HCT116 (cell line): ENCODE results near the gene MYADM. TPM values are rescaled to one million over a fixed set of nuclear protein-coding genes. Genes with fewer than 3 reads are reported as not detected.

Source experiments
- ATAC-seq: fragments of 200-7000 bp; cut with Tn5 transposase; 2 replicates; pipeline ENCODE4 v1.9.1; 2020; ENCODE audit warnings: mild to moderate bottlenecking, moderate library complexity
- BruUV-seq: library from RNA; stranded (reverse); fragments of 400-500 nt; replicated peaks from 2 replicates; lab custom pipeline; 2021; lab: Mats Ljungman, UMichigan
- CTCF ChIA-PET: fragments of 300-600 bp; sonication (Branson Sonifier 250); formaldehyde crosslinking; loops from one replicate; lab custom pipeline; 2021; ENCODE audit warnings: antibody characterized with exemption; lab: Charles Lee
- POLR2A ChIA-PET: fragments of 300-600, 350-600 bp; sonication (Branson Sonifier 250); formaldehyde crosslinking; loops from one replicate; lab custom pipeline; 2021; ENCODE audit warnings: antibody characterized with exemption; lab: Charles Lee
- RAD21 ChIA-PET, 2 experiments: fragments of 300-600 bp; sonication (Branson Sonifier 250); formaldehyde crosslinking; loops; one replicate each; lab custom pipeline; 2023; ENCODE audit warnings: low total read pairs in 2 of 2; ENCODE audit not compliant: uncharacterized antibody in 2 of 2, unreplicated experiment in 2 of 2, low non-redundant PET in 1 of 2; lab: Charles Lee
- DNase-seq: peaks from one replicate; pipeline ENCODE4 v3.0.0-alpha.2; 2010; ENCODE audit warnings: low read depth, low spot score
- H2AFZ ChIP-seq: fragments of 200-600 bp; shearing (Covaris generic), sonication (generic); 2 replicates; pipeline ENCODE4 v1.6.1; 2017; ENCODE audit warnings: low read depth, mixed run types, mixed read lengths, antibody characterized with exemption, low read length; ENCODE audit not compliant: poor library complexity, severe bottlenecking
- H3K27ac ChIP-seq: 2 replicates; pipeline ENCODE4 v1.5.1; 2012; ENCODE audit warnings: low read depth, low read length
- H3K27me3 ChIP-seq: fragments of 200-600 bp; sonication (generic); 2 replicates; pipeline ENCODE4 v1.6.1; 2016; ENCODE audit warnings: mixed run types, low read length, mixed read lengths; ENCODE audit not compliant: insufficient read depth
- H3K36me3 ChIP-seq, 2 experiments: fragments of 200-500 bp in 1 of 2; fragments of 200-600 bp in 1 of 2; sonication (Bioruptor generic) in 1 of 2; sonication (generic) in 1 of 2; 2 replicates each; pipeline versions ENCODE4 v1.5.1 to v1.6.1; 2014 to 2016; ENCODE audit warnings: low read length in 2 of 2, inconsistent platforms in 1 of 2, mixed read lengths in 1 of 2, mixed run types in 1 of 2; ENCODE audit not compliant: insufficient read depth in 2 of 2, control insufficient read depth in 1 of 2
- H3K4me1 ChIP-seq, 2 experiments: fragments of 200-600 bp in 1 of 2; sonication (generic) in 1 of 2; 2 replicates each; pipeline versions ENCODE4 v1.5.1 to v1.6.1; 2012 to 2017; ENCODE audit warnings: low read length in 2 of 2, inconsistent platforms in 1 of 2, mild to moderate bottlenecking in 1 of 2, mixed read lengths in 1 of 2, mixed run types in 1 of 2, moderate library complexity in 1 of 2; ENCODE audit not compliant: insufficient read depth in 2 of 2, control insufficient read depth in 1 of 2
- H3K4me2 ChIP-seq: fragments of 200-600 bp; sonication (generic); 2 replicates; pipeline ENCODE4 v1.6.1; 2017; ENCODE audit warnings: mixed run types, low read length, mixed read lengths
- H3K4me3 ChIP-seq, 2 experiments: fragments of 200-600 bp in 1 of 2; sonication (generic) in 1 of 2; replicated peaks in 1 of 2; 2 replicates each; pipeline ENCODE4 v1.5.1; 2011 to 2016; ENCODE audit warnings: low read length in 2 of 2, control low read depth in 1 of 2, low read depth in 1 of 2, mild to moderate bottlenecking in 1 of 2, mixed read lengths in 1 of 2, mixed run types in 1 of 2
- H3K79me2 ChIP-seq: fragments of 200-600 bp; sonication (generic); 2 replicates; pipeline ENCODE4 v1.6.1; 2017; ENCODE audit warnings: mild to moderate bottlenecking, mixed run types, low read length, moderate library complexity, mixed read lengths; ENCODE audit not compliant: insufficient read depth
- H3K9ac ChIP-seq: fragments of 200-600 bp; sonication (generic); 2 replicates; pipeline ENCODE4 v1.6.1; 2016; ENCODE audit warnings: low read length, mixed read lengths
- H3K9me2 ChIP-seq: fragments of 200-600 bp; sonication (generic), shearing (Covaris generic); 2 replicates; pipeline ENCODE4 v1.6.1; 2017; ENCODE audit warnings: mixed run types, mild to moderate bottlenecking, moderate library complexity; ENCODE audit not compliant: insufficient read depth
- H3K9me3 ChIP-seq, 2 experiments: fragments of 200-500 bp in 1 of 2; fragments of 200-600 bp in 1 of 2; sonication (Bioruptor generic) in 1 of 2; sonication (generic) in 1 of 2; 2 replicates each; pipeline ENCODE4 v1.6.1; 2014 to 2017; ENCODE audit warnings: low read length in 2 of 2, mixed read lengths in 2 of 2, inconsistent platforms in 1 of 2, low read depth in 1 of 2, mild to moderate bottlenecking in 1 of 2, mixed run types in 1 of 2, moderate library complexity in 1 of 2; ENCODE audit not compliant: control insufficient read depth in 1 of 2, insufficient read depth in 1 of 2
- H4K20me1 ChIP-seq: fragments of 200-600 bp; sonication (generic), shearing (Covaris generic); 2 replicates; pipeline ENCODE4 v1.6.1; 2017; ENCODE audit warnings: mixed run types, mild to moderate bottlenecking, moderate library complexity; ENCODE audit not compliant: insufficient read depth
- CBX3 ChIP-seq: IDR thresholded peaks from 2 replicates; pipeline ENCODE4 v1.6.1; 2012; ENCODE audit warnings: low read depth
- CEBPB ChIP-seq: IDR thresholded peaks from 2 replicates; pipeline ENCODE4 v1.6.1; 2012; ENCODE audit warnings: low read depth
- EGR1 ChIP-seq: IDR thresholded peaks from 2 replicates; pipeline ENCODE4 v1.6.1; 2012; ENCODE audit warnings: low read depth
- ELF1 ChIP-seq: IDR thresholded peaks from 2 replicates; pipeline ENCODE4 v1.6.1; 2012; ENCODE audit warnings: low read depth, borderline replicate concordance
- EZH2 ChIP-seq: fragments of 200-600 bp; sonication (generic); IDR thresholded peaks from 2 replicates; pipeline ENCODE4 v1.6.1; 2017; ENCODE audit warnings: antibody characterized with exemption, mixed run types
- FOSL1 ChIP-seq: IDR thresholded peaks from 2 replicates; pipeline ENCODE4 v1.6.1; 2012; ENCODE audit warnings: low read depth
- JUND ChIP-seq: IDR thresholded peaks from 2 replicates; pipeline ENCODE4 v1.6.1; 2012
- POLR2AphosphoS5 ChIP-seq: IDR thresholded peaks from 2 replicates; pipeline ENCODE4 v1.6.1; 2011; ENCODE audit warnings: mild to moderate bottlenecking, low read depth, low read length, moderate library complexity
- RAD21 ChIP-seq: IDR thresholded peaks from 2 replicates; pipeline ENCODE4 v1.6.1; 2012; ENCODE audit warnings: low read depth, mild to moderate bottlenecking
- SIN3A ChIP-seq: IDR thresholded peaks from 2 replicates; pipeline ENCODE4 v1.6.1; 2012; ENCODE audit warnings: low read depth
- SRF ChIP-seq: IDR thresholded peaks from 2 replicates; pipeline ENCODE4 v1.6.1; 2012; ENCODE audit warnings: low read depth
- TCF7L2 ChIP-seq: IDR thresholded peaks from 2 replicates; pipeline ENCODE4 v1.7.0; 2011; ENCODE audit warnings: borderline replicate concordance, inconsistent platforms; ENCODE audit not compliant: insufficient read depth, insufficient read length; ENCODE audit errors: extremely low read depth
- YY1 ChIP-seq: IDR thresholded peaks from 2 replicates; pipeline ENCODE4 v1.6.1; 2011; ENCODE audit warnings: low read length, low read depth, moderate library complexity, mild to moderate bottlenecking; ENCODE audit not compliant: insufficient replicate concordance; ENCODE audit errors: extremely low read depth
- ZFX ChIP-seq: fragments of 450-650 bp; IDR thresholded peaks from 2 replicates; pipeline ENCODE4 v1.6.1; 2017
- ZNF274 ChIP-seq: fragments of 200-500 bp; sonication (Bioruptor generic); IDR thresholded peaks from 2 replicates; pipeline ENCODE4 v1.6.1; 2014; ENCODE audit warnings: mild to moderate bottlenecking, low read depth, low read length, inconsistent platforms
- intact Hi-C: fragments of 100-400 bp; cut with micrococcal nuclease; formaldehyde crosslinking; loops from 2 replicates; pipeline ENCODE4 v1.10.0; 2022
- total RNA-seq: library from RNA; stranded (reverse); gene quantifications from one replicate; pipeline ENCODE4 v1.2.1, GENCODE V29; 2021; ENCODE audit not compliant: unreplicated experiment
- TF ChIP-seq, protein P1 (sequence below), 3 experiments: fragments of 200-600 bp in 1 of 3; sonication (generic) in 1 of 3; IDR thresholded peaks in 2 of 3; conservative IDR thresholded peaks in 1 of 3; 2 replicates each; pipeline ENCODE4 v1.5.1; 2012 to 2017; ENCODE audit warnings: low read depth in 2 of 3, low read length in 2 of 3, antibody characterized with exemption in 1 of 3, borderline replicate concordance in 1 of 3, control low read depth in 1 of 3, mild to moderate bottlenecking in 1 of 3, mixed read lengths in 1 of 3, mixed run types in 1 of 3, moderate library complexity in 1 of 3; ENCODE audit not compliant: insufficient read depth in 1 of 3
- TF ChIP-seq, protein P2 (sequence below): IDR thresholded peaks from 2 replicates; pipeline ENCODE4 v1.6.1; 2012
- TF ChIP-seq, protein P3 (sequence below): IDR thresholded peaks from 2 replicates; pipeline ENCODE4 v1.6.1; 2012
- TF ChIP-seq, protein P4 (sequence below): IDR thresholded peaks from 2 replicates; pipeline ENCODE4 v1.6.1; 2011; ENCODE audit warnings: mild to moderate bottlenecking, low read length, moderate library complexity; ENCODE audit not compliant: insufficient replicate concordance; ENCODE audit errors: extremely low read depth
- TF ChIP-seq, protein P5 (sequence below): IDR thresholded peaks from 2 replicates; pipeline ENCODE4 v1.6.1; 2012; ENCODE audit warnings: low read depth

MYADM gene
- total RNA-seq, 1 experiment from 2014 or later: 79.6 TPM

DNA sequence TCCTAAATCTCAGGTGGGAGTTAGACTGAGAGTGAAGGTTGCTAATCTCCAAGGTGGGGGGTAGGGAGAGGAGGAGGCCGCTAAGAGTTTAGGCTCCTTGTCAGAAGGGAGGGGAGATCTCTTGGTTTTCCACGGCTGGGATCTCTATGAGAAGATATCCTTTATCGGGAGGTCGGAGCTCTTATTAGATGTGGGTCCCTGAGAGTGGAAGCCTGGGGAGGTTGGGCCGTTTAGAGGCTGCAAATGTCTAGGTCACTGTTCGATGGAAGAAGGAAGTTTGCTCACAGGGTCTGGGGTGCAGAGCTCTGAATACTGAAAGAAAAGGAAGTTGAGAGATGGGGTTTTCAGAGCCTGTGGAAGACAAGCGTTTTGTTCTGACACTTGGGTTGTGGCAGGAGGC is 3.8 kb downstream of the MYADM start:
- POLR2A ChIA-PET: no interaction called here
- no TSS peak for BruUV-seq
- Histone ChIP-seq H3K4me1 (peaks cover 0 to 23% of the 10 kb centered on the region in 2 experiments; a peak in 3 of 4 replicates), H3K4me3 (no peak overlapping the region), H3K36me3 (peaks cover 20 to 21% of the 10 kb centered on the region in 2 experiments), H2AFZ (no peak overlapping the region)
- intact Hi-C loops: no loop called here
- CTCF ChIA-PET: no interaction called here
- TF ChIP-seq FOSL1 (no peak), EGR1 (no peak), TCF7L2 (no peak), CEBPB (no peak), EZH2 (no peak), POLR2AphosphoS5 (no peak), JUND (no peak), RAD21 (no peak), ELF1 (no peak), SIN3A (no peak), YY1 (no peak), ZNF274 (no peak), ZFX (no peak), SRF (no peak), CBX3 (no peak)
- TF ChIP-seq, protein P1, sequence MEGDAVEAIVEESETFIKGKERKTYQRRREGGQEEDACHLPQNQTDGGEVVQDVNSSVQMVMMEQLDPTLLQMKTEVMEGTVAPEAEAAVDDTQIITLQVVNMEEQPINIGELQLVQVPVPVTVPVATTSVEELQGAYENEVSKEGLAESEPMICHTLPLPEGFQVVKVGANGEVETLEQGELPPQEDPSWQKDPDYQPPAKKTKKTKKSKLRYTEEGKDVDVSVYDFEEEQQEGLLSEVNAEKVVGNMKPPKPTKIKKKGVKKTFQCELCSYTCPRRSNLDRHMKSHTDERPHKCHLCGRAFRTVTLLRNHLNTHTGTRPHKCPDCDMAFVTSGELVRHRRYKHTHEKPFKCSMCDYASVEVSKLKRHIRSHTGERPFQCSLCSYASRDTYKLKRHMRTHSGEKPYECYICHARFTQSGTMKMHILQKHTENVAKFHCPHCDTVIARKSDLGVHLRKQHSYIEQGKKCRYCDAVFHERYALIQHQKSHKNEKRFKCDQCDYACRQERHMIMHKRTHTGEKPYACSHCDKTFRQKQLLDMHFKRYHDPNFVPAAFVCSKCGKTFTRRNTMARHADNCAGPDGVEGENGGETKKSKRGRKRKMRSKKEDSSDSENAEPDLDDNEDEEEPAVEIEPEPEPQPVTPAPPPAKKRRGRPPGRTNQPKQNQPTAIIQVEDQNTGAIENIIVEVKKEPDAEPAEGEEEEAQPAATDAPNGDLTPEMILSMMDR (IDR thresholded peaks at IDR 0.05 in 2 of 3, conservative IDR thresholded peaks at IDR 0.05 in 1 of 3; ENCODE audit: borderline replicate concordance in 1 of 3, insufficient read depth in 1 of 3, low read depth in 2 of 3, low read length in 2 of 3): no peak
- TF ChIP-seq, protein P2, sequence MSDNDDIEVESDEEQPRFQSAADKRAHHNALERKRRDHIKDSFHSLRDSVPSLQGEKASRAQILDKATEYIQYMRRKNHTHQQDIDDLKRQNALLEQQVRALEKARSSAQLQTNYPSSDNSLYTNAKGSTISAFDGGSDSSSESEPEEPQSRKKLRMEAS: no peak
- TF ChIP-seq, protein P3, sequence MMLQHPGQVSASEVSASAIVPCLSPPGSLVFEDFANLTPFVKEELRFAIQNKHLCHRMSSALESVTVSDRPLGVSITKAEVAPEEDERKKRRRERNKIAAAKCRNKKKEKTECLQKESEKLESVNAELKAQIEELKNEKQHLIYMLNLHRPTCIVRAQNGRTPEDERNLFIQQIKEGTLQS: no peak
- TF ChIP-seq, protein P4, sequence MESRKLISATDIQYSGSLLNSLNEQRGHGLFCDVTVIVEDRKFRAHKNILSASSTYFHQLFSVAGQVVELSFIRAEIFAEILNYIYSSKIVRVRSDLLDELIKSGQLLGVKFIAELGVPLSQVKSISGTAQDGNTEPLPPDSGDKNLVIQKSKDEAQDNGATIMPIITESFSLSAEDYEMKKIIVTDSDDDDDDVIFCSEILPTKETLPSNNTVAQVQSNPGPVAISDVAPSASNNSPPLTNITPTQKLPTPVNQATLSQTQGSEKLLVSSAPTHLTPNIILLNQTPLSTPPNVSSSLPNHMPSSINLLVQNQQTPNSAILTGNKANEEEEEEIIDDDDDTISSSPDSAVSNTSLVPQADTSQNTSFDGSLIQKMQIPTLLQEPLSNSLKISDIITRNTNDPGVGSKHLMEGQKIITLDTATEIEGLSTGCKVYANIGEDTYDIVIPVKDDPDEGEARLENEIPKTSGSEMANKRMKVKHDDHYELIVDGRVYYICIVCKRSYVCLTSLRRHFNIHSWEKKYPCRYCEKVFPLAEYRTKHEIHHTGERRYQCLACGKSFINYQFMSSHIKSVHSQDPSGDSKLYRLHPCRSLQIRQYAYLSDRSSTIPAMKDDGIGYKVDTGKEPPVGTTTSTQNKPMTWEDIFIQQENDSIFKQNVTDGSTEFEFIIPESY: no peak
- TF ChIP-seq, protein P5, sequence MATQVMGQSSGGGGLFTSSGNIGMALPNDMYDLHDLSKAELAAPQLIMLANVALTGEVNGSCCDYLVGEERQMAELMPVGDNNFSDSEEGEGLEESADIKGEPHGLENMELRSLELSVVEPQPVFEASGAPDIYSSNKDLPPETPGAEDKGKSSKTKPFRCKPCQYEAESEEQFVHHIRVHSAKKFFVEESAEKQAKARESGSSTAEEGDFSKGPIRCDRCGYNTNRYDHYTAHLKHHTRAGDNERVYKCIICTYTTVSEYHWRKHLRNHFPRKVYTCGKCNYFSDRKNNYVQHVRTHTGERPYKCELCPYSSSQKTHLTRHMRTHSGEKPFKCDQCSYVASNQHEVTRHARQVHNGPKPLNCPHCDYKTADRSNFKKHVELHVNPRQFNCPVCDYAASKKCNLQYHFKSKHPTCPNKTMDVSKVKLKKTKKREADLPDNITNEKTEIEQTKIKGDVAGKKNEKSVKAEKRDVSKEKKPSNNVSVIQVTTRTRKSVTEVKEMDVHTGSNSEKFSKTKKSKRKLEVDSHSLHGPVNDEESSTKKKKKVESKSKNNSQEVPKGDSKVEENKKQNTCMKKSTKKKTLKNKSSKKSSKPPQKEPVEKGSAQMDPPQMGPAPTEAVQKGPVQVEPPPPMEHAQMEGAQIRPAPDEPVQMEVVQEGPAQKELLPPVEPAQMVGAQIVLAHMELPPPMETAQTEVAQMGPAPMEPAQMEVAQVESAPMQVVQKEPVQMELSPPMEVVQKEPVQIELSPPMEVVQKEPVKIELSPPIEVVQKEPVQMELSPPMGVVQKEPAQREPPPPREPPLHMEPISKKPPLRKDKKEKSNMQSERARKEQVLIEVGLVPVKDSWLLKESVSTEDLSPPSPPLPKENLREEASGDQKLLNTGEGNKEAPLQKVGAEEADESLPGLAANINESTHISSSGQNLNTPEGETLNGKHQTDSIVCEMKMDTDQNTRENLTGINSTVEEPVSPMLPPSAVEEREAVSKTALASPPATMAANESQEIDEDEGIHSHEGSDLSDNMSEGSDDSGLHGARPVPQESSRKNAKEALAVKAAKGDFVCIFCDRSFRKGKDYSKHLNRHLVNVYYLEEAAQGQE: no peak
- TF ChIP-seq, all 23 proteins: peak for 0
- Histone ChIP-seq H3K4me2 (no peak overlapping the region), H3K9me2 (no peaks in the 10 kb centered on the region), H3K27ac (no peak overlapping the region), H4K20me1 (no peaks in the 10 kb centered on the region), H3K27me3 (no peaks in the 10 kb centered on the region), H3K9me3 (no peaks in the 10 kb centered on the region), H3K79me2 (peaks cover 41% of the 10 kb centered on the region), H3K9ac (no peak overlapping the region)
- RAD21 ChIA-PET: interaction anchor here in 1 of 2 experiments (0.6 kb wide), 1 partner anchor 157 kb away, joined by 4 read pairs; no protein-coding TSS in a partner anchor
- no peak for DNase-seq
- no peak for ATAC-seq
